HG02759 (cell line): ENCODE data around the gene LCE2C.
"Not testable (repeated sequence)": the region's sequence is repeated elsewhere in the genome, so short reads cannot be mapped to it uniquely, and the experiment has no call there.

ENCODE experiments used
- ATAC-seq: cut with Tn5 transposase; IDR thresholded peaks from one replicate; pipeline ENCODE4 v1.9.1; 2021; ENCODE audit warnings: mild to moderate bottlenecking, moderate library complexity; ENCODE audit not compliant: unreplicated experiment

Gene LCE2C, protein sequence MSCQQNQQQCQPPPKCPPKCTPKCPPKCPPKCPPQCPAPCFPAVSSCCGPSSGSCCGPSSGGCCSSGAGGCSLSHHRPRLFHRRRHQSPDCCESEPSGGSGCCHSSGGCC

GRCh38 chr1:152674983-152675382 is at the start of gene LCE2C:
Gene LCE2C (plus strand): TSS chr1:152675279. CDS start chr1:152676016, 737 bp downstream.
- ATAC-seq: not testable (repeated sequence)

- ATAC-seq: no peak
These were observed 48.3 kb upstream of the LCE2C start for GRCh38 chr1:152626744-152627143.

GRCh38 chr1:152630596-152630995 is 44.5 kb upstream of the LCE2C start:
- no peak for ATAC-seq

GRCh38 chr1:152640351-152640750 is 34.7 kb upstream of the LCE2C start:
- ATAC-seq: no peak

- no peak for ATAC-seq
These were observed 31.1 kb upstream of the LCE2C start for GRCh38 chr1:152643945-152644344.

DNA sequence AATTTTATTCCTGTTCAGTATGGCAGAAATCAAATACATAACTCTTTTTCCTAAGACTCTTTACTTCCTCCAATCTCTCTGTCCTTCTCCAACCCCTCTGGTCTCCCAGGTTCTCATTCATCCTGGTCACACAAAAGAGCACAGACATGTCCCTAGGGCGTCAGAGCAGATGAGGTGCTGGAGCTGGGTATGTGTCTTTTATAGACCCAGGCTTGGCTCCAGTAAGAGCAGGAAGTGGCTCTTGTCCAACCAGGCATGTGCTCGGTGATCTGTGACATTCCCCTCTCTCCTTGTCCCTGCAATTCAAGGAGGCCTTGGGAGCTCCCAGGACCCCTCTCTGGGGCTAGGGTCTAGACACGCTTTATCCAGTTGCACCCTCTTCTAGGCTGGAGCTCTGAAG is 29.9 kb upstream of the LCE2C start:
- ATAC-seq: no peak

DNA sequence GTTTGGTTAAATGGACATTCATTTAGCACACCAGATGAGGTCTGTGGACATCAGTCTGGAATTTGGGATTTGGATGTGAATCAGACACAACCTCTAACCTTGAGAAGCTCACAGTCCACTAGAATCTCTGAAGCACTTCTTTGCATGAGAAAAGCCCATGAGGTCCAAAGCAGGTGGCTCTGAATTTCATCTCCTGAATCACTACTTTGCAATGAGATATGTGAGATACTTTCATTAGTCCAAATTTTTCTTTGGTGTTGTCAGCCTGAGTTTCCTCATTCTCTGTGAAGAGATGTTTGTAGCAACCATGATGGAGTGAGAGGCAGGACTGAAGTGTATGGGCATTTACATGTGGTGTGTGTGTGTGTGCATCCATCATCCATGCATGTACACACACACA is 28.4 kb upstream of the LCE2C start:
- ATAC-seq: no peak

DNA sequence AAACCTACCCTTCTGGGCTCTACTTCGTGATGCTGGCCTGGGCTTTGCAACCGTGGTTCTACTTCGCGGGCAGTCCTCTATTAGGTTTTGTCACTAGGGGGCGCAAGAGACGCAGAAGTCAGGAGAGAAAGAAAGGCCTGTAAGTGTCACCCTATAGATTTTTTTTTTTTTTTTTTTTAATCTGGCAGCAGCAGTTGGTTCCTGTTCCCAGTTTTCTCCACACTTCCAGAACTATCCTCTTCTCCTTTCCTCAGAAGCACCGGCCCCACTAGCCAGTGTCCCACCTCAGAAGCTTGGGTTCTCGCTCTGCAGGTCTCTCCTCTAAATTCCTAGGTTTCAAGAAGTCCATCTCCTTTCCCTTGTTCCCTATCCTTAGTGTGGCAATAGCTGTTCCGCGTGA is 21.0 kb upstream of the LCE2C start:
- no peak for ATAC-seq

DNA sequence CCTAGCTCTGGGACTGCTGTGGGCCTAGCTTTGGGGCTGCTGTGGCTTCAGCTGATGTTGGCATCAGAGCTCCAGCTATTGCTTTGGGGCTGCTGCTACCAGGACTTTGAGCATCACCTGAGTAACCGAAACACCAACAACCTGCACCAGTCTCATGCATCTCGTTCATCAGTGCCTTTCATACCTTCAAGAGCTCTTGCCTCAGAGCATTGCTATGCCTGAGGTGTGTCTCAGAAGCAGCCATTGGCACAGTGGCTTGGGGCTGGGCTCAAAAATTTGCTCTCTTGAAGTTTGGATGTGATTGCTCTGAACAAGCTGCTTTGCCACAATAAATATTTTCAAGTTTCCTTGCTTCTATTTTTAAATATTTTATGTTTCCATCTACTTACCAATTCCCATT is 18.6 kb upstream of the LCE2C start:
- no peak for ATAC-seq

DNA sequence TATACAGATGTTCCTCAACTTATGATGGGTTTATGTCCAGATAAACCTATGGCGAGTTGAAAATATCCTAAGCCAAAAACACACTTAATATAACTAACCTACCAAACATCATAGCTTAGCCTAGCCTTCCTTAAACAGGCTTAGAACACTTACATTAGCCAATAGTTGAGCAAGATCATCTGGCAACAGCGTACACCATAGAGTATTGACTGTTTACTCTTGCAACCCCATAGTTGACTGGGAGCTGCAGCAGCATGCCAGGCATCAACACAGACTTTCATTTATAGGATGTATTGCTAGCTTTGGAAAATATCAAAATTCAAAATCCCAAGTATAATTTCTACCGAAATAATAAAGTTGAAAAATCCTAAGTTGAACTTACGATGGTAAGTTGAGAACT is 17.4 kb upstream of the LCE2C start:
- no peak for ATAC-seq

GRCh38 chr1:152658649-152659048 is 16.4 kb upstream of the LCE2C start:
- no peak for ATAC-seq

GRCh38 chr1:152663098-152663497 is 12.0 kb upstream of the LCE2C start, which contains the start of gene LCE2D:
Gene LCE2D (plus strand): TSS chr1:152663380. CDS start chr1:152664106, 726 bp downstream.
- ATAC-seq: no peak

DNA sequence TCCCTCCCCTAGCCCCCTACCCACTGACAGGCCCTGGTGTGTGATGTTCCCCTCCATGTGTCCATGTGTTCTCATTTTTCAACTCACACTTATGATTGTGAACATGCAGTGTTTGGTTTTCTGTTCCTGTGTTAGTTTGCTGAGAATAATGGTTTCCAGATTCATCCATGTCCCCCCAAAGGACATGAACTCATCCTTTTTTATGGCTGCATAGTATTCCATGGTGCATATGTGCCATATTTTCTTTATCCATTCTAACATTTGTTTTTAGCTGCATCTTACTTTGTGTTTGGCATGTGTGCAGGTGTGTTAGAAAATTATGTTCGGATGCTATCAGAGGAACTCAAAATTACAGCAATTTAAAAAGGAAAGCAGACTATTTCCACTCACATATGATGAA is 8.9 kb upstream of the LCE2C start:
- not testable (repeated sequence) for ATAC-seq

- no peak for ATAC-seq
These were observed 7.4 kb upstream of the LCE2C start for GRCh38 chr1:152667648-152668047.

DNA sequence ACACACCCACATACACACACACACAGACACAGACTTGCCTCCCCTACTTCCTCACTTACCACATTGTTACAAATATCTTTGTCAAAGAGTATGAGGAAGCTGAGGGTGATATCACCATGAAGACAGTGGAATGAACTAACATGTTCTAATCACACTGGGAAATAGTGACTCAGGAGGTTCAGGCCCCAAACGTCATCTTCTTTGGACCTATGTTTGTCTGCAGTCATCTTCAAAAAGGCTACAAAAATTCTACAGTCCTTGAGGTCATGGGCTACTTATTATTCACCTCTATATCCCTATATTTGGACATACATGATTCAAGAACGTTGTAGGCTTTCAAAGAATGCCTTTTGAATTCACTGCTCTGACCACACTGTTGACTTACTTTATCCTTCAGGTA is 2.1 kb upstream of the LCE2C start:
- ATAC-seq: no peak

DNA sequence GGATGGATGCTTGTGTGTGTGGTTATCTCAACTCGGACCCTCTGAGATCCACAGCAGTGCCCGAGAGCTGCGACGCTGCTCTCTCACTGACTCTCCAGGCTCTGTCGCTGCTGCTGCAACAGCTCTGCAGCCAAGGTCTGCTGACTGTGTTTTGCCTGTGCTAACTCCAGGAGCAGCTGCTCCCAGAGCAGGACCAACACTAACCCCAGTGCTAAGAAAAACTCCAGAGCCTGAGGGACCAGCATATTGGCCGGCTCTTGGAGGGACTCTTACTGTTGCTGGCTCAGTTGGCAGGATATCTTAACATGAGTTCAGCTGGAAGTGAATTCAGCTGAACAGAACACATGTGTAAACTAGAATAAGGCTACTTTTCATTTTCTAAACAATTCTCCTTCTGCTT is 4.4 kb downstream of the LCE2C start:
- ATAC-seq: no peak

DNA sequence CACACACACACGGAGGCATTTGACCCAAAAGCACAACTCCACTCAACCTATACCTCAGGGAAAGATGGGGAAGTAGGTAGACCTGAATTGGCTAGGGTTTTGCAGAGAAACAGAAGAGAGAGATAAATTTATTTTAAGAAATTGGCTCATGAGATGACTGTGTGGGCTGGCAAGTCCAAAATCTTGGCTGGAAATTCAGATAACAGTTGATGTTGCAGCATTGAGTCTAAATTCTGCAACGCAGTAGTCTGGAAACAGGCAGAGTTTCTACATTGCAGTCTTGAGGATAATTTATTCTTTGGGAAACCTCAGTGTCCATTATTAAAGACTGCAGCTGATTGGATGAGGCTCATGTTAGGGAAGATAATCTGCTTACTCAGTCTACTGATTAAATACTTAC is 6.5 kb downstream of the LCE2C start:
- ATAC-seq: no peak

DNA sequence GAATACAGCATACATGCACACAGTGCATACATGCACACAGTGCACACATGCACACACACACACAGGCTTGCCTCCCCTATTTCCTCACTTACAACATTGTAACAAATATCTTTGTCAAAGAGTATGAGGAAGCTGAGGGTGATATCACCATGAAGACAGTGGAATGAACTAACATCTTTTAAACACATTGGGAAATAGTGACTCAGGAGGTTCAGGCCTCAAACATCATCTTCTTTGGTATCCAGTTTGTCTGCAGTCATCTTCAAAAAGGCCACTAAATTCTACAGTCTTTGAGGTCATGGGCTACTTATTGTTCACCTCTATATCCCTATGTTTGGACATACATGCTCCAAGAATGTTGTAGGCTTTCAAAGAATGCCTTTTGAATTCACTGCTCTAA is 8.8 kb downstream of the LCE2C start:
- ATAC-seq: no peak

GRCh38 chr1:152685823-152686222 is 10.7 kb downstream of the LCE2C start, which contains the start of gene LCE2B:
Gene LCE2B (plus strand): TSS chr1:152686123. CDS start chr1:152686844, 721 bp downstream.
- not testable (repeated sequence) for ATAC-seq

DNA sequence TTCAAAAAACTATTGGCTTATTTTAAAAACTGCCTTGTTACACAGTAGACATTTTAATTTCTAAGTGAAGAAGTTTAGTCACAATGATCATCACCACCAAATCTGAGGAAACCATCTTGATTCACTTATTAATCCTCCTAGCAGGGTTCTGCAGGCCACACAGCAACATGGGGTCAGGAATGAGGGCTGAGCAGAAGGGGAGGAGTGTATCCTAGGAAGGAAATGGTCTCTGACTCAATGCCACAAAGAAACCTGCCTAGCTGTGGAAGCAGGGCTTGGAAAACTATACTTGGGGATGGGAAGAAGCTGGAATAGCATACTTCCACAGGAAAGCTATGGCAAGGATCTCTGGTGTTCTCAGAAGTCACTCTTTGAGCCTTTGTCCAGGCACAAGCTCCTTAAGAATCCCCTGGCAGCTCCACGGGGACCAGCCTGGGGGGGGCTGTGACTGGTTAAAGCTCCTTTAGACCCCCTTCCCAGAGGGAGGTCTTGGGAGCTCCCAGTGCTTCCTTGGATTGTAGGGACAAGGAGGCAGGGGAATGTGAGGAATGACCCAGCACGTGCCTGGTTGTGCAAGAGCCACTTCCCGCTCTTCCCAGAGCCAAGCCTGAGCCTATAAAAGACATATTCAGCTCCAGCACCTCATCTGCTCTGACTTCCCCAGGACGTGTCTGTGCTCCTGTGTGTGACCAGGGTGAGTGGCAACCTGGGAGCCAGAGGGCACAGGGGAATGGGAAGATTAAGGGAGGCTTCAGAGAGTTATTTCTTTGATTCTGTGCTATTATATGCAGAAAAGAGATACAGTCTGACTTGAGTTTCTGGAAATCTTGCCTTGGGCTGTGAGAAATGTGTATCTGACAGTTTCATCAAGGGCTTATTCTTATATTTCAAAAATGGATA is 22.9 kb downstream of the LCE2C start, which contains the start of gene LCE2A:
Gene LCE2A (plus strand): TSS at position 645 of the 900 bp plus-strand sequence. CDS start 557 bp downstream, outside the sequence.
- ATAC-seq: no peak

DNA sequence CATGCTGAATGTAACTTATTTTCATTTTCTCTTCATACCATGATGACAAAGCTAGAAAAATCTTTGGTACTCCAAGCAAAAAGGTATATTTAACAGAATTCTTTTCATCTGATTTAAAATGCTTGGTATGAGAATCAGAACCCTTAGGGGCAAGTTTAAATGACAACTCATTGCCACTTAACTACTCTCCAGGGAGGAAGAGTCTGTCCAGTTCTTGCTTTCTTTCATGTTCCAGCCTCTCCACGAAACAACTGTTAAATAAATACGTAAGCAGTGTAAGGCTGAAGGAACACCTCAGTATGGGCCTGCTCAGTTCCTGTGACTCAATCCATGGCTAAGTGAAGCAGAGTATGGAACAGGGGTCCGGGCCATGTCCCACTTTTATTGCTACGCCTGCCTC is 24.7 kb downstream of the LCE2C start:
- no peak for ATAC-seq

- no peak for ATAC-seq
These were observed 32.8 kb downstream of the LCE2C start, which contains the start of gene LCE4A for GRCh38 chr1:152707860-152708259. Gene LCE4A (plus strand): TSS chr1:152708160. CDS start chr1:152709076, 916 bp downstream.
